Common myeloid progenitor, CD34-positive (primary cell): ENCODE data around the gene DENND2C.
"Not testable (repeated sequence)": the region's sequence is repeated elsewhere in the genome, so short reads cannot be mapped to it uniquely, and the experiment has no call there.

Experiments
- CTCF ChIA-PET: fragments of 350-600 bp; sonication (Branson Sonifier 250); formaldehyde crosslinking; loops from one replicate; lab custom pipeline; 2021; ENCODE audit warnings: antibody characterized with exemption; lab: Charles Lee
- POLR2A ChIA-PET: fragments of 350-600 bp; sonication (Branson Sonifier 250); formaldehyde crosslinking; loops from one replicate; lab custom pipeline; 2021; ENCODE audit warnings: antibody characterized with exemption; lab: Charles Lee
- DNase-seq, 3 donors: peaks; one replicate each; pipeline versions ENCODE4 v3.0.0 to v3.0.0-alpha.2; 2013
- H3K27ac ChIP-seq, 2 experiments: 1 replicate in 1 of 2; 2 replicates in 1 of 2; pipeline ENCODE4 v1.7.0; 2013; ENCODE audit warnings: inconsistent platforms in 2 of 2, low read length in 2 of 2, mild to moderate bottlenecking in 2 of 2, low read depth in 1 of 2, moderate library complexity in 1 of 2; ENCODE audit not compliant: severe bottlenecking in 2 of 2, insufficient read depth in 1 of 2, poor library complexity in 1 of 2
- H3K27me3 ChIP-seq, 5 experiments: replicated peaks in 2 of 5; 1 replicate in 3 of 5; 2 replicates in 2 of 5; pipeline versions ENCODE4 v1.6.1 to v1.7.0; 2013; ENCODE audit warnings: low read length in 4 of 5, mild to moderate bottlenecking in 2 of 5, moderate library complexity in 2 of 5, inconsistent platforms in 1 of 5; ENCODE audit not compliant: insufficient read depth in 5 of 5, control insufficient read depth in 4 of 5
- H3K36me3 ChIP-seq, 4 experiments: 1 replicate in 2 of 4; 2 replicates in 2 of 4; pipeline versions ENCODE4 v1.6.1 to v1.7.0; 2013; ENCODE audit warnings: low read length in 3 of 4, control low read depth in 1 of 4, mild to moderate bottlenecking in 1 of 4; ENCODE audit not compliant: control insufficient read depth in 4 of 4, insufficient read depth in 4 of 4
- H3K4me1 ChIP-seq, 4 experiments: 1 replicate in 3 of 4; 2 replicates in 1 of 4; pipeline versions ENCODE4 v1.6.1 to v1.7.1; 2013; ENCODE audit warnings: low read length in 3 of 4, mild to moderate bottlenecking in 3 of 4, control low read depth in 1 of 4, inconsistent platforms in 1 of 4, moderate library complexity in 1 of 4; ENCODE audit not compliant: control insufficient read depth in 4 of 4, insufficient read depth in 4 of 4; ENCODE audit errors: control extremely low read depth in 1 of 4
- H3K4me3 ChIP-seq, 7 experiments: 1 replicate in 4 of 7; 2 replicates in 3 of 7; pipeline versions ENCODE4 v1.5.1 to v1.7.0; 2013; ENCODE audit warnings: mild to moderate bottlenecking in 7 of 7, low read length in 6 of 7, moderate library complexity in 6 of 7, inconsistent platforms in 2 of 7, low read depth in 2 of 7, control low read depth in 1 of 7; ENCODE audit not compliant: insufficient read depth in 4 of 7, control insufficient read depth in 1 of 7; ENCODE audit errors: extremely low read depth in 1 of 7
- H3K9me3 ChIP-seq, 5 experiments: 1 replicate in 4 of 5; 2 replicates in 1 of 5; pipeline versions ENCODE4 v1.6.1 to v1.7.1; 2013; ENCODE audit warnings: low read length in 4 of 5, mild to moderate bottlenecking in 2 of 5, inconsistent platforms in 1 of 5, low read depth in 1 of 5, moderate library complexity in 1 of 5; ENCODE audit not compliant: control insufficient read depth in 4 of 5, insufficient read depth in 2 of 5; ENCODE audit errors: control extremely low read depth in 1 of 5
- WGBS: methylation state at CpG from one replicate; pipeline ENCODE4 v1.1.5; 2013; ENCODE audit not compliant: insufficient coverage; 5-methylcytosine and 5-hydroxymethylcytosine counted together

Gene DENND2C

GRCh38 chr1:114564141-114564540 lies 105.7 kb downstream of the DENND2C start:
- ChIA-PET CTCF (interaction anchor here (0.9 kb wide), 1 partner anchor 12 kb away, joined by 3 read pairs; no protein-coding TSS in a partner anchor), POLR2A (no interaction called here)
- Histone ChIP-seq H3K4me3 (no peak overlapping the region), H3K27ac (no peak overlapping the region), H3K9me3 (no peaks in the 10 kb centered on the region), H3K4me1 (peaks cover 4 to 22% (median 9%) of the 10 kb centered on the region in 4 experiments), H3K27me3 (no peaks in the 10 kb centered on the region), H3K36me3 (peaks cover 3 to 42% (median 14%) of the 10 kb centered on the region in 4 experiments)
- DNase-seq, result no peak

GRCh38 chr1:114562978-114563510 lies 106.8 kb downstream of the DENND2C start:
- peaks cover 4 to 25% (median 9%) of the 10 kb centered on the region in 4 experiments for H3K4me1 ChIP-seq
- CTCF ChIA-PET, H3K9me3 ChIP-seq, DNase-seq, H3K4me3 ChIP-seq, H3K27me3 ChIP-seq, POLR2A ChIA-PET, H3K27ac ChIP-seq: not testable (repeated sequence)
- WGBS, result 100% methylated on average over 1 of the region's 3 CpGs
- H3K36me3 ChIP-seq, result peaks cover 2 to 31% (median 13%) of the 10 kb centered on the region in 4 experiments

GRCh38 chr1:114561333-114561732 lies 108.5 kb downstream of the DENND2C start:
- POLR2A ChIA-PET, result no interaction called here
- CTCF ChIA-PET, result interaction anchor here (0.9 kb wide), 1 partner anchor 212 kb away, joined by 3 read pairs; no protein-coding TSS in a partner anchor

GRCh38 chr1:114559356-114559755 lies 110.5 kb downstream of the DENND2C start:
- POLR2A ChIA-PET, result interaction anchor here (0.7 kb wide), 1 partner anchor 105 kb away, joined by 7 read pairs; no protein-coding TSS in a partner anchor
- no peaks in the 10 kb centered on the region for H3K9me3 ChIP-seq
- CTCF ChIA-PET, result interaction anchor here (0.6 to 1.8 kb wide), 12 partner anchors 9 to 482 kb away, joined by 3 to 11 read pairs (median 4); partner anchors contain the start of gene BCAS2
- no peak overlapping the region for H3K4me3 ChIP-seq
- no peaks in the 10 kb centered on the region for H3K36me3 ChIP-seq
- H3K27ac ChIP-seq, result no peak overlapping the region
- H3K4me1 ChIP-seq, result peaks cover 4 to 25% (median 9%) of the 10 kb centered on the region in 4 experiments
- 70% methylated on average over 2 of the region's 3 CpGs for WGBS
- peak in 2 of 3 donors; percentile 33 to 45 for DNase-seq
- no peaks in the 10 kb centered on the region for H3K27me3 ChIP-seq

More at GRCh38 chr1:114561333-114561732, 108.5 kb downstream of the DENND2C start:
- H3K9me3 ChIP-seq, result no peaks in the 10 kb centered on the region
- H3K27ac ChIP-seq, result no peak overlapping the region
- H3K4me1 ChIP-seq, result peaks cover 4 to 25% (median 9%) of the 10 kb centered on the region in 4 experiments
- peak in 2 of 3 donors; percentile 24 to 40 for DNase-seq
- WGBS, result no CpG with 5 or more reads among the region's 1 CpG
- H3K4me3 ChIP-seq, result peak overlapping the region in 2 of 7 experiments; percentile 2 to 45
- H3K27me3 ChIP-seq, result no peaks in the 10 kb centered on the region
- peaks cover 0 to 17% (median 6%) of the 10 kb centered on the region in 4 experiments for H3K36me3 ChIP-seq

- Histone ChIP-seq H3K36me3 (no peaks in the 10 kb centered on the region), H3K27me3 (no peaks in the 10 kb centered on the region), H3K4me1 (peaks cover 4 to 25% (median 9%) of the 10 kb centered on the region in 4 experiments), H3K9me3 (no peaks in the 10 kb centered on the region), H3K27ac (no peak overlapping the region), H3K4me3 (no peak overlapping the region)
- peak; percentile 16 to 38 (median 32) for DNase-seq
- ChIA-PET POLR2A (interaction anchor here (0.6 kb wide), 1 partner anchor 10 kb away, joined by 3 read pairs; no protein-coding TSS in a partner anchor), CTCF (interaction anchor here (1.1 to 1.8 kb wide), 3 partner anchors 23 to 210 kb away, joined by 3 to 11 read pairs (median 6); partner anchors contain the start of gene BCAS2)
- no CpG with 5 or more reads among the region's 1 CpG for WGBS
These were observed 111.3 kb downstream of the DENND2C start for GRCh38 chr1:114558544-114558943.

GRCh38 chr1:114554577-114554976 lies 115.3 kb downstream of the DENND2C start:
- POLR2A ChIA-PET, result no interaction called here
- H3K36me3 ChIP-seq, result no peaks in the 10 kb centered on the region
- no peak overlapping the region for H3K27ac ChIP-seq
- 100% methylated on average over 2 of the region's 2 CpGs for WGBS
- H3K4me1 ChIP-seq, result peaks cover 0 to 7% (median 0%) of the 10 kb centered on the region in 4 experiments
- H3K27me3 ChIP-seq, result no peaks in the 10 kb centered on the region
- H3K4me3 ChIP-seq, result no peak overlapping the region
- peaks cover 0 to 2% (median 0%) of the 10 kb centered on the region in 5 experiments for H3K9me3 ChIP-seq
- no peak for DNase-seq
- CTCF ChIA-PET, result interaction anchor here (0.7 to 0.9 kb wide), 2 partner anchors 42 to 128 kb away, joined by 3 to 4 read pairs; no protein-coding TSS in a partner anchor

GRCh38 chr1:114552106-114552639 lies 117.7 kb downstream of the DENND2C start:
- WGBS, result 100% methylated on average over 3 of the region's 7 CpGs
- CTCF ChIA-PET, result interaction anchor here (1.2 kb wide), 1 partner anchor 14 kb away, joined by 3 read pairs; no protein-coding TSS in a partner anchor
- POLR2A ChIA-PET, result interaction anchor here (0.6 kb wide), 1 partner anchor 152 kb away, joined by 3 read pairs; no protein-coding TSS in a partner anchor

More at GRCh38 chr1:114552106-114552639, 117.7 kb downstream of the DENND2C start:
- no peaks in the 10 kb centered on the region for H3K4me1 ChIP-seq
- no peak for DNase-seq
- no peaks in the 10 kb centered on the region for H3K27me3 ChIP-seq
- H3K4me3 ChIP-seq, result no peak overlapping the region
- H3K9me3 ChIP-seq, result peaks cover 0 to 2% (median 0%) of the 10 kb centered on the region in 5 experiments
- no peak overlapping the region for H3K27ac ChIP-seq
- no peaks in the 10 kb centered on the region for H3K36me3 ChIP-seq
